HepG2 (cell line): ENCODE measurements around the gene ARMC3. TPM values are rescaled to one million over a fixed set of nuclear protein-coding genes. Genes with fewer than 3 reads are reported as not detected.

Experiments used
- AKNA ChIP-seq: sonication (generic); formaldehyde crosslinking; IDR thresholded peaks from 2 replicates; pipeline ENCODE4 v1.4.0; 2020; ENCODE audit warnings: missing genetic modification reagents, borderline replicate concordance
- CREB1 ChIP-seq, 2 experiments: fragments of 450-650 bp in 1 of 2; IDR thresholded peaks; 2 replicates each; pipeline ENCODE4 v1.6.1; 2016 to 2017; ENCODE audit warnings: control low read depth in 1 of 2, mild to moderate bottlenecking in 1 of 2, missing compliant biosample characterization in 1 of 2, missing genetic modification characterization in 1 of 2
- DNMT1 ChIP-seq: sonication (generic); formaldehyde crosslinking; IDR thresholded peaks from 2 replicates; pipeline ENCODE4 v1.5.1; 2020; ENCODE audit warnings: mild to moderate bottlenecking, missing genetic modification reagents
- ESRRA ChIP-seq: sonication (generic); formaldehyde crosslinking; IDR thresholded peaks from 2 replicates; pipeline ENCODE4 v1.5.1; 2020; ENCODE audit warnings: mild to moderate bottlenecking, low read depth, missing genetic modification reagents
- SALL1 ChIP-seq: sonication (generic); formaldehyde crosslinking; IDR thresholded peaks from 2 replicates; pipeline ENCODE4 v1.8.0; 2022; ENCODE audit warnings: mild to moderate bottlenecking, missing genetic modification reagents
- TMF1 ChIP-seq: sonication (generic); formaldehyde crosslinking; IDR thresholded peaks from 2 replicates; pipeline ENCODE4 v1.8.1; 2022; ENCODE audit warnings: low read depth, missing genetic modification reagents
- ZGPAT ChIP-seq: IDR thresholded peaks from 2 replicates; pipeline ENCODE4 v1.6.1; 2016; ENCODE audit warnings: mild to moderate bottlenecking
- ZNF124 ChIP-seq: sonication (generic); formaldehyde crosslinking; IDR thresholded peaks from 2 replicates; pipeline ENCODE4 v1.4.0; 2020; ENCODE audit warnings: missing genetic modification reagents
- ZNF616 ChIP-seq: sonication (generic); formaldehyde crosslinking; IDR thresholded peaks from 2 replicates; pipeline ENCODE4 v1.5.0; 2020; ENCODE audit warnings: low read depth, mild to moderate bottlenecking, missing genetic modification reagents
- ZNF780A ChIP-seq: sonication (generic); formaldehyde crosslinking; IDR thresholded peaks from 2 replicates; pipeline ENCODE4 v1.8.0; 2022; ENCODE audit warnings: mild to moderate bottlenecking, missing genetic modification reagents, moderate library complexity
- polyA plus RNA-seq, 8 experiments: library from polyadenylated mRNA; depleted of rRNA in 3 of 8; stranded (reverse) in 7 of 8; unstranded in 1 of 8; fragments of >200 nt; fragmentation: Illumina TruSeq in 4 of 8; extraction: Trizol in 4 of 8; gene quantifications; 2 replicates each; pipeline versions ENCODE4 v1.2.1 to v1.2.3, GENCODE V29; 2011 to 2016; ENCODE audit warnings: low read depth in 4 of 8, missing spikeins in 1 of 8, mixed read lengths in 1 of 8; ENCODE audit not compliant: insufficient read depth in 1 of 8
- total RNA-seq, 5 experiments: library from RNA; depleted of rRNA; stranded (reverse); fragments of >200 nt; fragmentation: Illumina TruSeq; extraction: Trizol; gene quantifications; 2 replicates each; pipeline ENCODE4 v1.2.3, GENCODE V29; 2016; ENCODE audit warnings: low read depth in 1 of 5
- TF ChIP-seq, protein P1 (sequence below): sonication (generic); formaldehyde crosslinking; IDR thresholded peaks from 2 replicates; pipeline ENCODE4 v1.5.0; 2020; ENCODE audit warnings: mild to moderate bottlenecking, missing genetic modification reagents
- TF ChIP-seq, protein P2 (sequence below): sonication (generic); formaldehyde crosslinking; IDR thresholded peaks from 2 replicates; pipeline ENCODE4 v1.8.0; 2022; ENCODE audit warnings: mild to moderate bottlenecking, missing genetic modification reagents, moderate library complexity
- TF ChIP-seq, protein P3 (sequence below): sonication (generic); formaldehyde crosslinking; IDR thresholded peaks from 2 replicates; pipeline ENCODE4 v1.8.1; 2022; ENCODE audit warnings: low read depth, mild to moderate bottlenecking, missing genetic modification reagents

The ARMC3 gene
- total and polyA plus RNA-seq, 2 of the 13 experiments (the other 11 are each of a cell fraction or from before 2014, with no cell fraction given) = not detected

DNA sequence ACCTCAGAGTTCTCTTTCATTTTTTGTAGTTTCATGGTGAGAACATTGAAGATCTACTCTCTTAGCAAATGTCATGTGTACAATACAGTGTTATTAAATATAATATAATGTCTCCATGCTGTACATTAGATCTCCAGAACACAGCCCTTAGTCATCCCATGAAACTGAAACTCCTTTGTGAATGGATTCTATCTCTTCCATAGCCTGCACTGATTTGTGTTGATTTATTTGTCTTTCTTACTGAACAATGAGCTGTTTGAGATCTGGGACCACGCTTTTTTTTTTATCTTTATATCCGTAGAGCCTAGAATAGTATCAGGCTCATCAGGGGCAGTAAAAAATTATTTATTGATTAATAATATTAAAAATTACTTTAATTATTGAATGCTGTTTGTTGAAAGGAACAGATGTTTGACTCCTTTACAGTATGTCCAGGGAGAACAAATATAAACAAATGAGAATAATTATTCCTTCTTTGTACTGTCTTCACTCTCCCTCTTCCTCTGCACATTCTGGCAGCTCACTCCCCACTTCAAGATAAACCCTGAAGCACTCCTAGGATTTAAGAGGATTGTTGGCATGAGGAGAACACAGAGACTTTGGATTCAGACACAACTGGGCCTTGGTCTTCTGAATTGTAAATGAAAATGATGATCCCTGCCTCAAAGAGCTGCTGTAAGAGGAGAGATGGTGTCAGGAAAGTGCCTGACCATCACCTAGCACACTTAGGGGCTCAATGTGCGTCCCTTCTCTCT lies 85.9 kb downstream of the ARMC3 start (continued):
- TF ChIP-seq, protein P1, sequence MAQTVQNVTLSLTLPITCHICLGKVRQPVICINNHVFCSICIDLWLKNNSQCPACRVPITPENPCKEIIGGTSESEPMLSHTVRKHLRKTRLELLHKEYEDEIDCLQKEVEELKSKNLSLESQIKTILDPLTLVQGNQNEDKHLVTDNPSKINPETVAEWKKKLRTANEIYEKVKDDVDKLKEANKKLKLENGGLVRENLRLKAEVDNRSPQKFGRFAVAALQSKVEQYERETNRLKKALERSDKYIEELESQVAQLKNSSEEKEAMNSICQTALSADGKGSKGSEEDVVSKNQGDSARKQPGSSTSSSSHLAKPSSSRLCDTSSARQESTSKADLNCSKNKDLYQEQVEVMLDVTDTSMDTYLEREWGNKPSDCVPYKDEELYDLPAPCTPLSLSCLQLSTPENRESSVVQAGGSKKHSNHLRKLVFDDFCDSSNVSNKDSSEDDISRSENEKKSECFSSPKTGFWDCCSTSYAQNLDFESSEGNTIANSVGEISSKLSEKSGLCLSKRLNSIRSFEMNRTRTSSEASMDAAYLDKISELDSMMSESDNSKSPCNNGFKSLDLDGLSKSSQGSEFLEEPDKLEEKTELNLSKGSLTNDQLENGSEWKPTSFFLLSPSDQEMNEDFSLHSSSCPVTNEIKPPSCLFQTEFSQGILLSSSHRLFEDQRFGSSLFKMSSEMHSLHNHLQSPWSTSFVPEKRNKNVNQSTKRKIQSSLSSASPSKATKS = no peak
- TF ChIP-seq ZGPAT (no peak), CREB1 (IDR thresholded peaks at IDR 0.05) (no peak), CREB1 (CRISPR knock-in tag; IDR thresholded peaks at IDR 0.05) (no peak), ZNF124 (CRISPR knock-in tag) (no peak), ZNF616 (no peak), ZNF780A (CRISPR knock-in tag) (no peak), TMF1 (CRISPR knock-in tag) (no peak), SALL1 (no peak), ESRRA (CRISPR knock-in tag) (no peak), DNMT1 (CRISPR knock-in tag) (no peak), AKNA (CRISPR knock-in tag) (no peak)
- TF ChIP-seq, protein P2, sequence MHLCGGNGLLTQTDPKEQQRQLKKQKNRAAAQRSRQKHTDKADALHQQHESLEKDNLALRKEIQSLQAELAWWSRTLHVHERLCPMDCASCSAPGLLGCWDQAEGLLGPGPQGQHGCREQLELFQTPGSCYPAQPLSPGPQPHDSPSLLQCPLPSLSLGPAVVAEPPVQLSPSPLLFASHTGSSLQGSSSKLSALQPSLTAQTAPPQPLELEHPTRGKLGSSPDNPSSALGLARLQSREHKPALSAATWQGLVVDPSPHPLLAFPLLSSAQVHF = no peak
- TF ChIP-seq, protein P3, sequence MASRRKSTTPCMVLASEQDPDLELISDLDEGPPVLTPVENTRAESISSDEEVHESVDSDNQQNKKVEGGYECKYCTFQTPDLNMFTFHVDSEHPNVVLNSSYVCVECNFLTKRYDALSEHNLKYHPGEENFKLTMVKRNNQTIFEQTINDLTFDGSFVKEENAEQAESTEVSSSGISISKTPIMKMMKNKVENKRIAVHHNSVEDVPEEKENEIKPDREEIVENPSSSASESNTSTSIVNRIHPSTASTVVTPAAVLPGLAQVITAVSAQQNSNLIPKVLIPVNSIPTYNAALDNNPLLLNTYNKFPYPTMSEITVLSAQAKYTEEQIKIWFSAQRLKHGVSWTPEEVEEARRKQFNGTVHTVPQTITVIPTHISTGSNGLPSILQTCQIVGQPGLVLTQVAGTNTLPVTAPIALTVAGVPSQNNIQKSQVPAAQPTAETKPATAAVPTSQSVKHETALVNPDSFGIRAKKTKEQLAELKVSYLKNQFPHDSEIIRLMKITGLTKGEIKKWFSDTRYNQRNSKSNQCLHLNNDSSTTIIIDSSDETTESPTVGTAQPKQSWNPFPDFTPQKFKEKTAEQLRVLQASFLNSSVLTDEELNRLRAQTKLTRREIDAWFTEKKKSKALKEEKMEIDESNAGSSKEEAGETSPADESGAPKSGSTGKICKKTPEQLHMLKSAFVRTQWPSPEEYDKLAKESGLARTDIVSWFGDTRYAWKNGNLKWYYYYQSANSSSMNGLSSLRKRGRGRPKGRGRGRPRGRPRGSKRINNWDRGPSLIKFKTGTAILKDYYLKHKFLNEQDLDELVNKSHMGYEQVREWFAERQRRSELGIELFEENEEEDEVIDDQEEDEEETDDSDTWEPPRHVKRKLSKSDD = no peak
- TF ChIP-seq, all 625 proteins: peak for 0
